ENCODE results near the gene CRIP1. TPM values are rescaled to one million over a fixed set of nuclear protein-coding genes. Genes with fewer than 3 reads are reported as not detected.

The CRIP1 gene
- total RNA-seq, 4 donors from 2014 or later = 10.0 to 41.8 (median 28.1) TPM

- TF ChIP-seq CTCF (IDR thresholded peaks at IDR 0.05; ENCODE audit: low read depth) = no peak
Observed at GRCh38 chr14:105490572-105491365, 4.1 kb downstream of the CRIP1 start, which contains the start of gene TEDC1. Gene TEDC1 (plus strand): TSS chr14:105491246. CDS start chr14:105491376, 130 bp downstream.

GRCh38 chr14:105491366-105491973, 4.8 kb downstream of the CRIP1 start:
- TF ChIP-seq CTCF (IDR thresholded peaks at IDR 0.05; ENCODE audit: low read depth) = no peak

- TF ChIP-seq CTCF (IDR thresholded peaks at IDR 0.05; ENCODE audit: low read depth) = no peak
Observed at GRCh38 chr14:105492031-105492970, 5.6 kb downstream of the CRIP1 start.

GRCh38 chr14:105492971-105493871, 6.5 kb downstream of the CRIP1 start:
- TF ChIP-seq CTCF (IDR thresholded peaks at IDR 0.05; ENCODE audit: low read depth) = no peak

- no peak for TF ChIP-seq CTCF (IDR thresholded peaks at IDR 0.05; ENCODE audit: low read depth)
Observed at GRCh38 chr14:105493921-105494605, 7.4 kb downstream of the CRIP1 start.

GRCh38 chr14:105494606-105494929, 7.9 kb downstream of the CRIP1 start:
- TF ChIP-seq CTCF (IDR thresholded peaks at IDR 0.05; ENCODE audit: low read depth) = no peak
